Erythroblast (primary cell): ENCODE results near the gene WDR26.

Experiments
- GATA1 ChIP-seq: IDR thresholded peaks from 2 replicates; pipeline ENCODE4 v1.6.1; 2011; ENCODE audit warnings: low read depth, mild to moderate bottlenecking, control low read depth, low read length, moderate library complexity
- POLR2A ChIP-seq: IDR thresholded peaks from 2 replicates; pipeline ENCODE4 v1.6.1; 2011; ENCODE audit warnings: mild to moderate bottlenecking, low read length

DNA sequence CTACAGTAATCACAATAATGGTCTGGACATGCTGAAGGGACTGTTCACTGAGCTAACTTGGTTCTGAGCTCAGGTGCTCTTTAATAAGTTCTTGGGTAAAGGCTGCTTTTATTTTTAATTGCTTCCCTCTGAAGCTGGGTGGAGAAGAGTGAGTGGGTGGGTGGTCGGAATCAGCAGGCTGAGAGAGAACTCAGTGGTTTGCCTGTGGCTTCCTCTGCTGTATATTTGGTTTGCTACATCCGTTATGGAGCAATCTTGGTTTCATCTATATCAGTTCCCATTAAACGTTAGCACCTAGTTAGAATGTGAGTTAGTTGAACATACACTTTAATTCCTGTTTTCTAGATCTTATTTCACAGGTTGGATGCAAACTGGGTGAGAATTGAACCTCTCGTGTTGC, 54.6 kb downstream of the WDR26 start:
- no peak for TF ChIP-seq POLR2A
- TF ChIP-seq GATA1: no peak
